ENCODE results near the gene KCNK3. TPM values are rescaled to one million over a fixed set of nuclear protein-coding genes. Genes with fewer than 3 reads are reported as not detected.
"Not testable (repeated sequence)": the region's sequence is repeated elsewhere in the genome, so short reads cannot be mapped to it uniquely, and the experiment has no call there.

KCNK3 gene
- total RNA-seq, 1 experiment from 2014 or later, result not detected

GRCh38 chr2:26760991-26761390 lies 68.5 kb downstream of the KCNK3 start:
- not testable (repeated sequence) for H3K9me2 ChIP-seq (replicated peaks; ENCODE audit: insufficient read depth, low read length); H3K27ac ChIP-seq (ENCODE audit: low read length); DNase-seq; H3K4me3 ChIP-seq (ENCODE audit: low read length); H3K36me3 ChIP-seq (ENCODE audit: insufficient read depth, low read length); H3K4me2 ChIP-seq (ENCODE audit: low read depth, low read length, poor library complexity, severe bottlenecking); H3K9me3 ChIP-seq (ENCODE audit: low read length); H2AFZ ChIP-seq (ENCODE audit: low read length); H3K27me3 ChIP-seq (ENCODE audit: low read length); H3K9ac ChIP-seq (ENCODE audit: low read length)
- H3K4me1 ChIP-seq (ENCODE audit: low read length), result peaks cover 27% of the 10 kb centered on the region
- H4K20me1 ChIP-seq (ENCODE audit: insufficient read depth, low read depth, low read length), result peaks cover 12% of the 10 kb centered on the region; the same call in 1 of the 2 replicates
- H3K79me2 ChIP-seq (ENCODE audit: low read length), result peaks cover 19% of the 10 kb centered on the region

- H3K9me3 ChIP-seq (ENCODE audit: low read length), result no peaks in the 10 kb centered on the region
- H3K4me3 ChIP-seq (ENCODE audit: low read length), result no peak overlapping the region
- peaks cover 38% of the 10 kb centered on the region for H3K79me2 ChIP-seq (ENCODE audit: low read length)
- H3K36me3 ChIP-seq (ENCODE audit: insufficient read depth, low read length), result no peaks in the 10 kb centered on the region
- H2AFZ ChIP-seq (ENCODE audit: low read length), result no peak overlapping the region
- no peaks in the 10 kb centered on the region for H3K9me2 ChIP-seq (replicated peaks; ENCODE audit: insufficient read depth, low read length)
- H3K4me1 ChIP-seq (ENCODE audit: low read length), result peaks cover 21% of the 10 kb centered on the region
- DNase-seq, result no peak
- H3K9ac ChIP-seq (ENCODE audit: low read length), result no peak overlapping the region
- no peak overlapping the region for H3K27ac ChIP-seq (ENCODE audit: low read length)
- H3K4me2 ChIP-seq (ENCODE audit: low read depth, low read length, poor library complexity, severe bottlenecking), result no peak overlapping the region
- H3K27me3 ChIP-seq (ENCODE audit: low read length), result no peaks in the 10 kb centered on the region
- H4K20me1 ChIP-seq (ENCODE audit: insufficient read depth, low read depth, low read length), result peaks cover 18% of the 10 kb centered on the region; the same call in 1 of the 2 replicates
These were observed 70.5 kb downstream of the KCNK3 start for GRCh38 chr2:26763019-26763418.

GRCh38 chr2:26764078-26764887 lies 71.8 kb downstream of the KCNK3 start, which contains the start of gene SLC35F6:
SLC35F6 (plus strand) TSS chr2:26764284; CDS start chr2:26764350, 66 bp downstream.
- Histone ChIP-seq H3K4me3 (ENCODE audit: low read length) (peak within 1 kb of the TSS; percentile 90), H3K27ac (ENCODE audit: low read length) (peak within 1 kb of the TSS; percentile 40; the same call in 1 of the 2 replicates), H3K4me1 (ENCODE audit: low read length) (peaks cover 19% of the 10 kb centered on the region)

GRCh38 chr2:26764906-26765305 lies 72.4 kb downstream of the KCNK3 start:
- Histone ChIP-seq H2AFZ (ENCODE audit: low read length) (no peak overlapping the region), H3K4me1 (ENCODE audit: low read length) (peaks cover 19% of the 10 kb centered on the region)

More at GRCh38 chr2:26764078-26764887, 71.8 kb downstream of the KCNK3 start, which contains the start of gene SLC35F6:
- peaks cover 48% of the 10 kb centered on the region for H3K79me2 ChIP-seq (ENCODE audit: low read length)
- H4K20me1 ChIP-seq (ENCODE audit: insufficient read depth, low read depth, low read length), result 0 out of 2 replicates have a peak, but pooled peaks cover 14% of the 10 kb centered on the region
- peak within 1 kb of the TSS; percentile 99 for H3K9ac ChIP-seq (ENCODE audit: low read length)
- no peaks in the 10 kb centered on the region for H3K9me3 ChIP-seq (ENCODE audit: low read length)
- peak; percentile 94 for DNase-seq
- peak within 1 kb of the TSS; percentile 88 for H3K4me2 ChIP-seq (ENCODE audit: low read depth, low read length, poor library complexity, severe bottlenecking)
- no peaks in the 10 kb centered on the region for H3K36me3 ChIP-seq (ENCODE audit: insufficient read depth, low read length)
- H2AFZ ChIP-seq (ENCODE audit: low read length), result peak within 1 kb of the TSS; percentile 76
- H3K27me3 ChIP-seq (ENCODE audit: low read length), result no peaks in the 10 kb centered on the region
- no peaks in the 10 kb centered on the region for H3K9me2 ChIP-seq (replicated peaks; ENCODE audit: insufficient read depth, low read length)

GRCh38 chr2:26765475-26766200 lies 73.1 kb downstream of the KCNK3 start:
- peak overlapping the region; percentile 88 for H3K4me2 ChIP-seq (ENCODE audit: low read depth, low read length, poor library complexity, severe bottlenecking)
- H4K20me1 ChIP-seq (ENCODE audit: insufficient read depth, low read depth, low read length), result 0 out of 2 replicates have a peak, but pooled peaks cover 15% of the 10 kb centered on the region
- DNase-seq, result no peak
- H3K4me3 ChIP-seq (ENCODE audit: low read length), result peak overlapping the region; percentile 90
- no peak overlapping the region for H2AFZ ChIP-seq (ENCODE audit: low read length)
- no peaks in the 10 kb centered on the region for H3K9me2 ChIP-seq (replicated peaks; ENCODE audit: insufficient read depth, low read length)
- H3K27ac ChIP-seq (ENCODE audit: low read length), result no peak overlapping the region
- peaks cover 19% of the 10 kb centered on the region for H3K4me1 ChIP-seq (ENCODE audit: low read length)
- H3K9me3 ChIP-seq (ENCODE audit: low read length), result no peaks in the 10 kb centered on the region
- H3K36me3 ChIP-seq (ENCODE audit: insufficient read depth, low read length), result no peaks in the 10 kb centered on the region
- H3K27me3 ChIP-seq (ENCODE audit: low read length), result no peaks in the 10 kb centered on the region
- H3K9ac ChIP-seq (ENCODE audit: low read length), result peak overlapping the region; percentile 99
- H3K79me2 ChIP-seq (ENCODE audit: low read length), result peaks cover 60% of the 10 kb centered on the region

More at GRCh38 chr2:26764906-26765305, 72.4 kb downstream of the KCNK3 start:
- Histone ChIP-seq H4K20me1 (ENCODE audit: insufficient read depth, low read depth, low read length) (0 out of 2 replicates have a peak, but pooled peaks cover 14% of the 10 kb centered on the region), H3K4me2 (ENCODE audit: low read depth, low read length, poor library complexity, severe bottlenecking) (peak overlapping the region; percentile 88), H3K27me3 (ENCODE audit: low read length) (no peaks in the 10 kb centered on the region), H3K4me3 (ENCODE audit: low read length) (peak overlapping the region; percentile 90), H3K36me3 (ENCODE audit: insufficient read depth, low read length) (no peaks in the 10 kb centered on the region), H3K9ac (ENCODE audit: low read length) (peak overlapping the region; percentile 99), H3K9me3 (ENCODE audit: low read length) (no peaks in the 10 kb centered on the region), H3K79me2 (ENCODE audit: low read length) (peaks cover 54% of the 10 kb centered on the region), H3K27ac (ENCODE audit: low read length) (peak overlapping the region; percentile 40; the same call in 1 of the 2 replicates), H3K9me2 (replicated peaks; ENCODE audit: insufficient read depth, low read length) (no peaks in the 10 kb centered on the region)
- no peak for DNase-seq

- Histone ChIP-seq H3K4me1 (ENCODE audit: low read length) (peaks cover 19% of the 10 kb centered on the region), H3K9ac (ENCODE audit: low read length) (0 out of 2 replicates have a peak overlapping the region, but pooled peaks have one; percentile 33), H3K4me3 (ENCODE audit: low read length) (no peak overlapping the region), H3K36me3 (ENCODE audit: insufficient read depth, low read length) (no peaks in the 10 kb centered on the region), H3K9me3 (ENCODE audit: low read length) (no peaks in the 10 kb centered on the region), H3K79me2 (ENCODE audit: low read length) (peaks cover 75% of the 10 kb centered on the region), H3K9me2 (replicated peaks; ENCODE audit: insufficient read depth, low read length) (no peaks in the 10 kb centered on the region), H3K4me2 (ENCODE audit: low read depth, low read length, poor library complexity, severe bottlenecking) (no peak overlapping the region), H3K27me3 (ENCODE audit: low read length) (no peaks in the 10 kb centered on the region), H2AFZ (ENCODE audit: low read length) (no peak overlapping the region), H4K20me1 (ENCODE audit: insufficient read depth, low read depth, low read length) (0 out of 2 replicates have a peak, but pooled peaks cover 19% of the 10 kb centered on the region), H3K27ac (ENCODE audit: low read length) (no peak overlapping the region)
- no peak for DNase-seq
These were observed 74.6 kb downstream of the KCNK3 start for GRCh38 chr2:26767129-26767528.

- peaks cover 19% of the 10 kb centered on the region for H3K4me1 ChIP-seq (ENCODE audit: low read length)
- DNase-seq, result no peak
- no peak overlapping the region for H3K4me2 ChIP-seq (ENCODE audit: low read depth, low read length, poor library complexity, severe bottlenecking)
- H2AFZ ChIP-seq (ENCODE audit: low read length), result no peak overlapping the region
- H3K9ac ChIP-seq (ENCODE audit: low read length), result no peak overlapping the region
- H3K27ac ChIP-seq (ENCODE audit: low read length), result no peak overlapping the region
- H3K27me3 ChIP-seq (ENCODE audit: low read length), result no peaks in the 10 kb centered on the region
- H4K20me1 ChIP-seq (ENCODE audit: insufficient read depth, low read depth, low read length), result 0 out of 2 replicates have a peak, but pooled peaks cover 19% of the 10 kb centered on the region
- no peak overlapping the region for H3K4me3 ChIP-seq (ENCODE audit: low read length)
- H3K79me2 ChIP-seq (ENCODE audit: low read length), result peaks cover 82% of the 10 kb centered on the region
- H3K9me3 ChIP-seq (ENCODE audit: low read length), result no peaks in the 10 kb centered on the region
- no peaks in the 10 kb centered on the region for H3K9me2 ChIP-seq (replicated peaks; ENCODE audit: insufficient read depth, low read length)
- H3K36me3 ChIP-seq (ENCODE audit: insufficient read depth, low read length), result no peaks in the 10 kb centered on the region
These were observed 75.5 kb downstream of the KCNK3 start for GRCh38 chr2:26767894-26768487.
